Measurements from ENCODE around the gene JMJD7. TPM values are rescaled to one million over a fixed set of nuclear protein-coding genes. Genes with fewer than 3 reads are reported as not detected.

The JMJD7 gene
- total RNA-seq, 4 donors from 2014 or later, result 18.8 to 36.6 (median 28.3) TPM

DNA sequence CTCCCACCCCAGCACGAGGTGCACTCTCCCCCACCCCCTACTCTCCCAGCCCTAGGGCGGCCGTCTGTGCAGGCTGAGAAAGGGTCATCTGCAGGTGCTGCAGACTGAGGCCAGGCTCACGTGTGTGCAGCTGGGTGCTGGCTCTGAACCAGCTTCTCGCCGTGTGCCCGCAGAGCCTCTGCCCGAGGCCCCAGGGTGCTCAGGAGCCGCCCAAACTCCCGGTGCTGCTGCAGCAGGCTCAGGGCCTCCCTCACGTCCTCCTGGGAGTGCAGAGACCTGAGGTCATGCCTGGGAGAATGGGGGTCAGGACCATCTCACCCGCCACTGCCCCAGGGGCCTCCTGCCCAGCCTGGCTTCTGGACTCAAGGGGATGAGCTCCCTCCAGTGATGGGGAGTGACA is 48.8 kb downstream of the JMJD7 start:
- Histone ChIP-seq H3K27me3 (no peaks in the 10 kb centered on the region), H3K4me1 (peaks cover 23 to 29% of the 10 kb centered on the region in 2 donors), H3K4me3 (replicated peaks in 1 of 3) (no peak overlapping the region), H3K27ac (no peak overlapping the region), H3K9me3 (no peaks in the 10 kb centered on the region), H3K36me3 (no peaks in the 10 kb centered on the region)
- 63% methylated on average over 5 of the region's 12 CpGs; no CpG with 5 or more reads in 1 of the 2 donors for WGBS, 2 donors
- intact Hi-C loops (cut with DNase I), result no loop called here
- TF ChIP-seq, protein P1, sequence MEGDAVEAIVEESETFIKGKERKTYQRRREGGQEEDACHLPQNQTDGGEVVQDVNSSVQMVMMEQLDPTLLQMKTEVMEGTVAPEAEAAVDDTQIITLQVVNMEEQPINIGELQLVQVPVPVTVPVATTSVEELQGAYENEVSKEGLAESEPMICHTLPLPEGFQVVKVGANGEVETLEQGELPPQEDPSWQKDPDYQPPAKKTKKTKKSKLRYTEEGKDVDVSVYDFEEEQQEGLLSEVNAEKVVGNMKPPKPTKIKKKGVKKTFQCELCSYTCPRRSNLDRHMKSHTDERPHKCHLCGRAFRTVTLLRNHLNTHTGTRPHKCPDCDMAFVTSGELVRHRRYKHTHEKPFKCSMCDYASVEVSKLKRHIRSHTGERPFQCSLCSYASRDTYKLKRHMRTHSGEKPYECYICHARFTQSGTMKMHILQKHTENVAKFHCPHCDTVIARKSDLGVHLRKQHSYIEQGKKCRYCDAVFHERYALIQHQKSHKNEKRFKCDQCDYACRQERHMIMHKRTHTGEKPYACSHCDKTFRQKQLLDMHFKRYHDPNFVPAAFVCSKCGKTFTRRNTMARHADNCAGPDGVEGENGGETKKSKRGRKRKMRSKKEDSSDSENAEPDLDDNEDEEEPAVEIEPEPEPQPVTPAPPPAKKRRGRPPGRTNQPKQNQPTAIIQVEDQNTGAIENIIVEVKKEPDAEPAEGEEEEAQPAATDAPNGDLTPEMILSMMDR (IDR thresholded peaks at IDR 0.05), result no peak
- no peak for TF ChIP-seq POLR2A (IDR thresholded peaks at IDR 0.05)
- no peak for DNase-seq

GRCh38 chr15:41877631-41878354 is 49.9 kb downstream of the JMJD7 start:
- Histone ChIP-seq H3K27me3 (no peaks in the 10 kb centered on the region), H3K4me1 (peaks cover 33 to 40% of the 10 kb centered on the region in 2 donors), H3K4me3 (replicated peaks in 1 of 3) (no peak overlapping the region), H3K9me3 (no peaks in the 10 kb centered on the region), H3K36me3 (no peaks in the 10 kb centered on the region), H3K27ac (peak overlapping the region; percentile 25 to 56 (median 43))
- TF ChIP-seq POLR2A (IDR thresholded peaks at IDR 0.05), result no peak
- TF ChIP-seq, protein P1 (IDR thresholded peaks at IDR 0.05), result peak in 1 of 6 experiments; percentile 14
- peak; percentile 89 to 98 for DNase-seq
- 7 to 27% methylated on average over 3 to 7 of the region's 13 CpGs for WGBS, 2 donors
- intact Hi-C loops (cut with DNase I), result no loop called here

GRCh38 chr15:41878355-41878699 is 50.4 kb downstream of the JMJD7 start:
- H3K4me1 ChIP-seq, result peaks cover 35 to 44% of the 10 kb centered on the region in 2 donors
- H3K4me3 ChIP-seq (replicated peaks in 1 of 3), result no peak overlapping the region
- intact Hi-C loops (cut with DNase I), result no loop called here
- no peaks in the 10 kb centered on the region for H3K27me3 ChIP-seq
- no peak for TF ChIP-seq POLR2A (IDR thresholded peaks at IDR 0.05)
- peak; percentile 99 for DNase-seq
- peak overlapping the region; percentile 25 to 56 (median 52) for H3K27ac ChIP-seq
- 12 to 40% methylated on average over 1 to 9 of the region's 10 CpGs for WGBS, 2 donors
- H3K9me3 ChIP-seq, result no peaks in the 10 kb centered on the region
- no peaks in the 10 kb centered on the region for H3K36me3 ChIP-seq

DNA sequence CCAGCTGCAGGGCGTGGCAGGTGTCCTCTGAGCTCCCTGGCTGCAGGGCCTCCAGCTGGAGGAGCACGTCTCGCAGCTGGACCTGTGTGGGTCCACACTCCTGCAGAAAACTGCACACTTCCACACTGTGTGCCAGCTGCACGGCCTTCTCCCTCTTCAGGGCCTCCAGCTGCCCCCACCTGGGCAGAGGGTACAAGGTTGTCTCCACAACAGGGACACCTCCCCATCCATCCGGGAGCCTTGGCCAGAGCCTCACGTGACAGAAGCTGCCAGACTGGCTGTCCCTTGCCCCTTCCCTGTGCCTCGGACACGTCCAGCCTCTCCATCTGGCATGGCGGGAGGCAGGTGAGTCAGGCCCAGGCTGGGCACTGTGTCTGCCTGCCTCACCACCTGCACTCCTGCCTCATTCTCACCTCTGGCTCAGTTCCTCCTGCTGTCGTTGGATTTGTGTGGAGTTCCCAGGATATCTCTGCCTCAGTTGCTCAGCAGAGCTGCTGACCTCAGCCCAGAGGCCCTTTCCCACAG is 51.5 kb downstream of the JMJD7 start:
- DNase-seq, result no peak
- Histone ChIP-seq H3K9me3 (no peaks in the 10 kb centered on the region), H3K4me1 (peaks cover 35 to 44% of the 10 kb centered on the region in 2 donors), H3K27ac (no peak overlapping the region), H3K36me3 (no peaks in the 10 kb centered on the region), H3K4me3 (replicated peaks in 1 of 3) (no peak overlapping the region), H3K27me3 (no peaks in the 10 kb centered on the region)
- intact Hi-C loops (cut with DNase I), result no loop called here
- no peak for TF ChIP-seq POLR2A (IDR thresholded peaks at IDR 0.05)
- TF ChIP-seq, protein P1 (IDR thresholded peaks at IDR 0.05), result no peak
- 92 to 96% methylated on average over 4 to 10 of the region's 10 CpGs for WGBS, 2 donors

- H3K36me3 ChIP-seq, result no peaks in the 10 kb centered on the region
- H3K27ac ChIP-seq, result no peak overlapping the region
- DNase-seq, result no peak
- intact Hi-C loops (cut with DNase I), result no loop called here
- no peaks in the 10 kb centered on the region for H3K9me3 ChIP-seq
- H3K4me3 ChIP-seq (replicated peaks in 1 of 3), result no peak overlapping the region
- TF ChIP-seq POLR2A (IDR thresholded peaks at IDR 0.05), result no peak
- TF ChIP-seq, protein P1 (IDR thresholded peaks at IDR 0.05), result no peak
- WGBS, 2 donors, result 93 to 96% methylated on average over 5 to 6 of the region's 10 CpGs
- H3K27me3 ChIP-seq, result no peaks in the 10 kb centered on the region
- H3K4me1 ChIP-seq, result peaks cover 35 to 44% of the 10 kb centered on the region in 2 donors
These were observed 52.4 kb downstream of the JMJD7 start for GRCh38 chr15:41880156-41880877.

All from thyroid gland (tissue), 4 donors.